Caco-2 (cell line): ENCODE measurements around the gene TMEM176B. TPM values are rescaled to one million over a fixed set of nuclear protein-coding genes. Genes with fewer than 3 reads are reported as not detected.

Experiments used
- Bru-seq: library from RNA; stranded (reverse); fragments of 400-500 nt; gene quantifications from one replicate; lab custom pipeline; 2021; lab: Mats Ljungman, UMichigan
- BruChase-seq, 2 experiments: library from RNA; stranded (reverse); fragments of 400-500 nt; gene quantifications; one replicate each; lab custom pipeline; 2021; lab: Mats Ljungman, UMichigan
- BruUV-seq: library from RNA; stranded (reverse); fragments of 400-500 nt; replicated peaks from 2 replicates; lab custom pipeline; 2021; lab: Mats Ljungman, UMichigan
- CTCF ChIA-PET: fragments of 300-600 bp; sonication (Branson Sonifier 250); formaldehyde crosslinking; loops from one replicate; lab custom pipeline; 2022; ENCODE audit warnings: antibody characterized with exemption; lab: Charles Lee
- POLR2A ChIA-PET: fragments of 300-600 bp; sonication (Branson Sonifier 250); formaldehyde crosslinking; loops from one replicate; lab custom pipeline; 2022; ENCODE audit warnings: antibody characterized with exemption; lab: Charles Lee
- DNase-seq, 2 experiments: peaks; one replicate each; pipeline versions ENCODE4 v3.0.0 to v3.0.0-alpha.2; 2020 to 2022
- H3K27me3 ChIP-seq: replicated peaks from 2 replicates; pipeline ENCODE4 v1.6.0; 2011; ENCODE audit warnings: low read length; ENCODE audit not compliant: control insufficient read depth, insufficient read depth
- H3K36me3 ChIP-seq: 2 replicates; pipeline ENCODE4 v1.5.1; 2011; ENCODE audit warnings: low read length; ENCODE audit not compliant: control insufficient read depth, insufficient read depth
- H3K4me1 ChIP-seq: fragments of 250-450 bp; sonication (Bioruptor Pico); 2 replicates; pipeline ENCODE4 v1.5.1; 2020; ENCODE audit warnings: mild to moderate bottlenecking
- H3K4me3 ChIP-seq: 2 replicates; pipeline ENCODE4 v1.5.1; 2011; ENCODE audit warnings: low read depth, mild to moderate bottlenecking, control low read depth, low read length
- H3K9me3 ChIP-seq: fragments of 250-450 bp; sonication (Bioruptor Pico); 2 replicates; pipeline ENCODE4 v1.5.1; 2020; ENCODE audit warnings: mild to moderate bottlenecking, moderate library complexity
- H3K27ac Mint-ChIP-seq: one replicate; pipeline ENCODE4 v1.8.0; 2022; ENCODE audit warnings: mixed read lengths; ENCODE audit not compliant: unreplicated experiment
- H3K27me3 Mint-ChIP-seq: one replicate; pipeline ENCODE4 v1.8.0; 2022; ENCODE audit warnings: mixed read lengths; ENCODE audit not compliant: insufficient read depth, unreplicated experiment
- H3K36me3 Mint-ChIP-seq: one replicate; pipeline ENCODE4 v1.8.0; 2022; ENCODE audit warnings: mild to moderate bottlenecking, mixed read lengths; ENCODE audit not compliant: insufficient read depth, unreplicated experiment
- H3K4me1 Mint-ChIP-seq: one replicate; pipeline ENCODE4 v1.8.0; 2022; ENCODE audit warnings: low read depth, mixed read lengths; ENCODE audit not compliant: unreplicated experiment
- H3K4me3 Mint-ChIP-seq: one replicate; pipeline ENCODE4 v1.8.0; 2022; ENCODE audit warnings: mild to moderate bottlenecking, moderate library complexity, mixed read lengths; ENCODE audit not compliant: unreplicated experiment
- H3K9me3 Mint-ChIP-seq: one replicate; pipeline ENCODE4 v1.8.0; 2022; ENCODE audit warnings: mixed read lengths; ENCODE audit not compliant: unreplicated experiment
- CTCF ChIP-seq, 2 experiments: fragments of 200-600 bp in 1 of 2; IDR thresholded peaks; 1 replicate in 1 of 2; 2 replicates in 1 of 2; pipeline versions ENCODE4 v1.5.1 to v1.8.0; 2011 to 2022; ENCODE audit warnings: antibody characterized with exemption in 1 of 2, control low read depth in 1 of 2, inconsistent platforms in 1 of 2, low read depth in 1 of 2, low read length in 1 of 2, mild to moderate bottlenecking in 1 of 2, moderate library complexity in 1 of 2; ENCODE audit not compliant: insufficient read depth in 1 of 2, severe bottlenecking in 1 of 2, unreplicated experiment in 1 of 2
- intact Hi-C: fragments of 100-400 bp; cut with micrococcal nuclease; formaldehyde crosslinking; loops from one replicate; pipeline ENCODE4 v1.10.0; 2022; ENCODE audit not compliant: unreplicated experiment
- long read RNA-seq: library from polyadenylated mRNA; stranded (forward); transcript quantifications from one replicate; pipeline ENCODE4 v2.0.0, GENCODE V29; 2022
- total RNA-seq: library from RNA; stranded (reverse); gene quantifications from 2 replicates; pipeline ENCODE4 v1.2.3, GENCODE V29; 2022

Gene TMEM176B
- 31.4 and 35.8 TPM in 2 replicates for total RNA-seq
- percentile 57 among the genes with signal in this experiment for Bru-seq, nascent RNA
- BruChase-seq, experiment 1, labeled RNA remaining after a 2-hour chase = percentile 57 among the genes with signal in this experiment
- BruChase-seq, experiment 2, labeled RNA remaining after a 6-hour chase = percentile 68 among the genes with signal in this experiment
- long read RNA-seq, transcript TMEM176B-201 (7 exons, 1,129 nt) = major isoform, 25 of 37 reads
- long read RNA-seq, partial matches to known transcripts = 2 of 37 reads
- long read RNA-seq, other reads (novel, unspliced or antisense) = 6 of 37 reads

GRCh38 chr7:150799741-150800580 lies at the start of gene TMEM176B:
Gene TMEM176B, minus strand, starts transcription at chr7:150800364. Its CDS starts 3,795 bp downstream, at chr7:150796569.
- H3K36me3 Mint-ChIP-seq = no peaks in the 10 kb centered on the region
- no peaks in the 10 kb centered on the region for H3K4me1 Mint-ChIP-seq
- peaks cover 9% of the 10 kb centered on the region; the same call in 1 of the 2 replicates for H3K4me1 ChIP-seq
- BruUV-seq = no TSS peak
- ChIA-PET CTCF (interaction anchor here (0.9 kb wide), 1 partner anchor 12 kb away, joined by 5 read pairs; no protein-coding TSS in a partner anchor), POLR2A (interaction anchor here (0.5 kb wide), 1 partner anchor 184 kb away, joined by 4 read pairs; no protein-coding TSS in a partner anchor)
- H3K4me3 Mint-ChIP-seq = peak within 1 kb of the TSS; percentile 66
- H3K9me3 Mint-ChIP-seq = no peaks in the 10 kb centered on the region
- H3K9me3 ChIP-seq = no peaks in the 10 kb centered on the region
- no peaks in the 10 kb centered on the region for H3K36me3 ChIP-seq
- no peak for TF ChIP-seq CTCF (IDR thresholded peaks at IDR 0.05; ENCODE audit: insufficient read depth in 1 of 2, low read depth in 1 of 2, low read length in 1 of 2, severe bottlenecking in 1 of 2, unreplicated experiment in 1 of 2)
- H3K27ac Mint-ChIP-seq = no peak within 1 kb of the TSS
- H3K27me3 ChIP-seq = no peaks in the 10 kb centered on the region
- H3K4me3 ChIP-seq = peak within 1 kb of the TSS; percentile 84
- intact Hi-C loops = no loop called here
- H3K27me3 Mint-ChIP-seq = peaks cover 5% of the 10 kb centered on the region
- peak; percentile 57 to 70 for DNase-seq

DNA sequence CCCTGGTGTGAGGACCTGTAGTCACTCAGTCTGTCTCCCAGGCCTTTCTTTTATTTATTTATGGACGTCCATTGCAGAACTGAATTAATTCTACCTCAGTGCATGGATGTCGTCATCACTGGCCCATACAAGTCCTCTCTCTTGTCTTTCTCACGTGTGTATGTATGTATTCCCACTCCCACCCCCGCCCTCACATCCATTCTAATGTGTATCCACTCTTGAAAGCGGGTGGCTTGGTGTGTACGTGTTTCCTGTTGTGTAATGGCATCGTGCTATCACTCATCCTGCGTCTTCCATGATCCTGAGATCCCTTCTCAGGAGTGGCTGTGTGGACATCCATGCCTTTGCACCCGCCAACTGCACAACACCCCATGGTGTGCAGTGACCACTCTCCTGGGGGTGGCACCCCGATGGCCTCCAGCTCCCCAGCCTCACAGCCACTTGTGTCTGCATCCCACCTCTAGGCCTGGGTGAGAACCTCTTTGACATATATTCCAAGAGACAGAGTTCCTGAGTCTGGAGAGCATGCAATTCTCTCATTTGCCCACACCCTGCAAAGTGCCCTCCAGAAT lies 49.1 kb upstream of the TMEM176B start:
- peaks cover 10% of the 10 kb centered on the region for H3K4me1 ChIP-seq
- DNase-seq = no peak
- H3K36me3 ChIP-seq = no peaks in the 10 kb centered on the region
- no peak for TF ChIP-seq CTCF (IDR thresholded peaks at IDR 0.05; ENCODE audit: insufficient read depth in 1 of 2, low read depth in 1 of 2, low read length in 1 of 2, severe bottlenecking in 1 of 2, unreplicated experiment in 1 of 2)
- Mint-ChIP-seq H3K27ac (no peak overlapping the region), H3K4me3 (no peak overlapping the region), H3K4me1 (peaks cover 7% of the 10 kb centered on the region), H3K36me3 (no peaks in the 10 kb centered on the region), H3K9me3 (no peaks in the 10 kb centered on the region), H3K27me3 (peaks cover 2% of the 10 kb centered on the region)
- ChIA-PET POLR2A (no interaction called here), CTCF (no interaction called here)
- intact Hi-C loops = no loop called here
- no peaks in the 10 kb centered on the region for H3K9me3 ChIP-seq
- H3K27me3 ChIP-seq = no peaks in the 10 kb centered on the region
- H3K4me3 ChIP-seq = no peak overlapping the region
- no TSS peak for BruUV-seq

- Histone ChIP-seq H3K4me1 (peaks cover 10% of the 10 kb centered on the region), H3K4me3 (no peak overlapping the region), H3K9me3 (no peaks in the 10 kb centered on the region), H3K27me3 (no peaks in the 10 kb centered on the region), H3K36me3 (no peaks in the 10 kb centered on the region)
- intact Hi-C loops = no loop called here
- no TSS peak for BruUV-seq
- Mint-ChIP-seq H3K4me1 (peaks cover 7% of the 10 kb centered on the region), H3K27me3 (peaks cover 2% of the 10 kb centered on the region), H3K36me3 (no peaks in the 10 kb centered on the region), H3K4me3 (no peak overlapping the region), H3K27ac (no peak overlapping the region), H3K9me3 (no peaks in the 10 kb centered on the region)
- CTCF ChIA-PET = no interaction called here
- no peak for DNase-seq
- no peak for TF ChIP-seq CTCF (IDR thresholded peaks at IDR 0.05; ENCODE audit: insufficient read depth in 1 of 2, low read depth in 1 of 2, low read length in 1 of 2, severe bottlenecking in 1 of 2, unreplicated experiment in 1 of 2)
- POLR2A ChIA-PET = no interaction called here
Observed at GRCh38 chr7:150848561-150849115, 48.5 kb upstream of the TMEM176B start.
